ENCODE measurements around the gene SHANK2. TPM values are rescaled to one million over a fixed set of nuclear protein-coding genes. Genes with fewer than 3 reads are reported as not detected.

SHANK2 gene
- polyA plus RNA-seq, 3 donors: not detected

GRCh38 chr11:71218789-71219499, 33.4 kb downstream of the SHANK2 start:
- peaks cover 3 to 11% (median 8%) of the 10 kb centered on the region in 3 donors for H3K27me3 Mint-ChIP-seq (ENCODE audit: low read depth in 3 of 3)
- no peak overlapping the region for H2AFZ ChIP-seq (ENCODE audit: insufficient read depth, low read depth, low read length, poor library complexity, severe bottlenecking)
- H3K4me2 ChIP-seq (replicated peaks; ENCODE audit: extremely low read depth, low read length, poor library complexity, severe bottlenecking): no peak overlapping the region
- no peaks in the 10 kb centered on the region for H3K79me2 ChIP-seq (ENCODE audit: insufficient read depth, low read length)
- no peaks in the 10 kb centered on the region for H3K4me1 Mint-ChIP-seq
- intact Hi-C loops (cut with micrococcal nuclease): no loop called here
- H3K27ac ChIP-seq (ENCODE audit: low read depth in 1 of 2, low read length in 2 of 2): no peak overlapping the region
- no peaks in the 10 kb centered on the region for H3K27me3 ChIP-seq (ENCODE audit: control insufficient read depth in 2 of 2, insufficient read depth in 2 of 2, low read length in 2 of 2)
- no peaks in the 10 kb centered on the region for H3K36me3 ChIP-seq (replicated peaks in 1 of 2; ENCODE audit: control insufficient read depth in 1 of 2, insufficient read depth in 2 of 2, low read length in 2 of 2)
- 96% methylated on average over 10 of the region's 10 CpGs for WGBS (ENCODE audit: insufficient coverage)
- H3K36me3 Mint-ChIP-seq: no peaks in the 10 kb centered on the region
- H4K20me1 ChIP-seq (ENCODE audit: insufficient read depth, low read length): no peaks in the 10 kb centered on the region
- no peak overlapping the region for H3K27ac Mint-ChIP-seq
- no peak overlapping the region for H3K4me3 ChIP-seq (replicated peaks in 1 of 3; ENCODE audit: low read depth in 2 of 3, low read length in 3 of 3)
- no peak overlapping the region for H3K9ac ChIP-seq (ENCODE audit: insufficient read depth, low read length, poor library complexity, severe bottlenecking)
- TF ChIP-seq CTCF (IDR thresholded peaks at IDR 0.05): no peak
- no peak for DNase-seq
- no peak overlapping the region for H3K4me3 Mint-ChIP-seq
- H3K9me3 Mint-ChIP-seq: peaks cover 0 to 7% (median 3%) of the 10 kb centered on the region in 7 donors
- H3K4me1 ChIP-seq (ENCODE audit: control insufficient read depth in 1 of 2, insufficient read depth in 2 of 2, low read length in 2 of 2): no peaks in the 10 kb centered on the region
- H3K9me3 ChIP-seq (replicated peaks in 1 of 2; ENCODE audit: control insufficient read depth in 1 of 2, insufficient read depth in 1 of 2, low read length in 2 of 2): no peaks in the 10 kb centered on the region

- Mint-ChIP-seq H3K4me3 (no peak overlapping the region), H3K36me3 (no peaks in the 10 kb centered on the region), H3K4me1 (no peaks in the 10 kb centered on the region), H3K9me3 (peaks cover 0 to 7% (median 0%) of the 10 kb centered on the region in 7 donors), H3K27me3 (ENCODE audit: low read depth in 3 of 3) (peaks cover under 1 to 11% (median 7%) of the 10 kb centered on the region in 3 donors), H3K27ac (no peak overlapping the region)
- DNase-seq: no peak
- H3K79me2 ChIP-seq (ENCODE audit: insufficient read depth, low read length): no peaks in the 10 kb centered on the region
- WGBS (ENCODE audit: insufficient coverage): 95% methylated on average over 9 of the region's 12 CpGs
- no peak overlapping the region for H2AFZ ChIP-seq (ENCODE audit: insufficient read depth, low read depth, low read length, poor library complexity, severe bottlenecking)
- no peaks in the 10 kb centered on the region for H3K4me1 ChIP-seq (ENCODE audit: control insufficient read depth in 1 of 2, insufficient read depth in 2 of 2, low read length in 2 of 2)
- no peak overlapping the region for H3K27ac ChIP-seq (ENCODE audit: low read depth in 1 of 2, low read length in 2 of 2)
- no peak for TF ChIP-seq CTCF (IDR thresholded peaks at IDR 0.05)
- no peaks in the 10 kb centered on the region for H3K9me3 ChIP-seq (replicated peaks in 1 of 2; ENCODE audit: control insufficient read depth in 1 of 2, insufficient read depth in 1 of 2, low read length in 2 of 2)
- H3K4me2 ChIP-seq (replicated peaks; ENCODE audit: extremely low read depth, low read length, poor library complexity, severe bottlenecking): no peak overlapping the region
- no peak overlapping the region for H3K9ac ChIP-seq (ENCODE audit: insufficient read depth, low read length, poor library complexity, severe bottlenecking)
- H3K4me3 ChIP-seq (replicated peaks in 1 of 3; ENCODE audit: low read depth in 2 of 3, low read length in 3 of 3): no peak overlapping the region
- intact Hi-C loops (cut with micrococcal nuclease): no loop called here
- H3K36me3 ChIP-seq (replicated peaks in 1 of 2; ENCODE audit: control insufficient read depth in 1 of 2, insufficient read depth in 2 of 2, low read length in 2 of 2): no peaks in the 10 kb centered on the region
- H4K20me1 ChIP-seq (ENCODE audit: insufficient read depth, low read length): no peaks in the 10 kb centered on the region
- H3K27me3 ChIP-seq (ENCODE audit: control insufficient read depth in 2 of 2, insufficient read depth in 2 of 2, low read length in 2 of 2): no peaks in the 10 kb centered on the region
Observed at GRCh38 chr11:71215425-71215965, 36.9 kb downstream of the SHANK2 start.
